H1 (cell line): ENCODE data around the gene OR10J5. TPM values are rescaled to one million over a fixed set of nuclear protein-coding genes. Genes with fewer than 3 reads are reported as not detected.

Experiments
- CBX8 ChIP-seq: fragments of 300-800, 300-1000 bp; sonication (generic); IDR thresholded peaks from 2 replicates; pipeline ENCODE4 v1.7.1; 2016; ENCODE audit warnings: low read depth, low read length, borderline replicate concordance
- CHD7 ChIP-seq: fragments of 300-600 bp; sonication (generic); IDR thresholded peaks from 2 replicates; pipeline ENCODE4 v1.7.1; 2012; ENCODE audit warnings: low read length, moderate library complexity, mild to moderate bottlenecking, inconsistent platforms; ENCODE audit not compliant: insufficient replicate concordance
- EGR1 ChIP-seq: IDR thresholded peaks from 2 replicates; pipeline ENCODE4 v1.6.1; 2011; ENCODE audit warnings: low read depth, low read length, borderline replicate concordance
- POLR2AphosphoS5 ChIP-seq: IDR thresholded peaks from 2 replicates; pipeline ENCODE4 v1.6.1; 2011; ENCODE audit warnings: low read depth, low read length
- SIX5 ChIP-seq: IDR thresholded peaks from 2 replicates; pipeline ENCODE4 v1.6.1; 2011; ENCODE audit warnings: mild to moderate bottlenecking, low read depth, low read length
- polyA plus RNA-seq, 7 experiments: library from polyadenylated mRNA; depleted of rRNA in 3 of 7; stranded (reverse) in 5 of 7; unstranded in 2 of 7; fragments of >200 nt in 5 of 7; fragments of 200-250 nt in 2 of 7; gene quantifications; 1 replicate in 5 of 7; 2 replicates in 1 of 7; 4 replicates in 1 of 7; pipeline versions ENCODE4 v1.2.1 to v1.2.3, GENCODE V29; 2011 to 2013; ENCODE audit warnings: missing spikeins in 2 of 7, mixed read lengths in 2 of 7
- total RNA-seq: library from RNA; stranded (reverse); fragmentation: NEBNext Ultra II Directional; extraction: Animal tissue kit (Norgen Biotek cat#: 25700); gene quantifications from 2 replicates; pipeline ENCODE4 v1.2.1, GENCODE V29; 2021

Gene OR10J5
- total and polyA plus RNA-seq, 2 of the 8 experiments (the other 6 are each of a cell fraction or from before 2014, with no cell fraction given), result not detected

GRCh38 chr1:159505676-159506075 lies 30.1 kb downstream of the OR10J5 start (continued):
- TF ChIP-seq CHD7 (no peak), EGR1 (no peak), POLR2AphosphoS5 (no peak), SIX5 (no peak), CBX8 (no peak)
